SK-N-MC (cell line): ENCODE results near the gene SLC34A3.

ENCODE experiments used
- EZH2 ChIP-seq: fragments of 200-600 bp; sonication (generic); IDR thresholded peaks from one replicate; pipeline ENCODE4 v1.6.1; 2017; ENCODE audit warnings: antibody characterized with exemption
- FOXP2 ChIP-seq: optimal IDR thresholded peaks from 2 replicates; pipeline ENCODE3; 2011; ENCODE audit warnings: mild to moderate bottlenecking, moderate library complexity; ENCODE audit not compliant: insufficient read depth; ENCODE audit errors: extremely low read length, control extremely low read depth
- POLR2AphosphoS5 ChIP-seq: IDR thresholded peaks from 2 replicates; pipeline ENCODE4 v1.6.1; 2012; ENCODE audit warnings: mild to moderate bottlenecking, low read depth, low read length, borderline replicate concordance

GRCh38 chr9:137275203-137275587 lies 44.5 kb downstream of the SLC34A3 start:
- TF ChIP-seq EZH2 = no peak
- TF ChIP-seq POLR2AphosphoS5 = no peak
- no peak for TF ChIP-seq FOXP2
